Measurements from ENCODE around the gene MFNG.
A peak's percentile ranks its signal among the peaks of the same experiment; 100 is the strongest.
"Not testable (repeated sequence)": the region's sequence is repeated elsewhere in the genome, so short reads cannot be mapped to it uniquely, and the experiment has no call there.

MFNG gene, protein sequence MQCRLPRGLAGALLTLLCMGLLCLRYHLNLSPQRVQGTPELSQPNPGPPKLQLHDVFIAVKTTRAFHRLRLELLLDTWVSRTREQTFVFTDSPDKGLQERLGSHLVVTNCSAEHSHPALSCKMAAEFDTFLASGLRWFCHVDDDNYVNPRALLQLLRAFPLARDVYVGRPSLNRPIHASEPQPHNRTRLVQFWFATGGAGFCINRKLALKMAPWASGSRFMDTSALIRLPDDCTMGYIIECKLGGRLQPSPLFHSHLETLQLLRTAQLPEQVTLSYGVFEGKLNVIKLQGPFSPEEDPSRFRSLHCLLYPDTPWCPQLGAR

DNA sequence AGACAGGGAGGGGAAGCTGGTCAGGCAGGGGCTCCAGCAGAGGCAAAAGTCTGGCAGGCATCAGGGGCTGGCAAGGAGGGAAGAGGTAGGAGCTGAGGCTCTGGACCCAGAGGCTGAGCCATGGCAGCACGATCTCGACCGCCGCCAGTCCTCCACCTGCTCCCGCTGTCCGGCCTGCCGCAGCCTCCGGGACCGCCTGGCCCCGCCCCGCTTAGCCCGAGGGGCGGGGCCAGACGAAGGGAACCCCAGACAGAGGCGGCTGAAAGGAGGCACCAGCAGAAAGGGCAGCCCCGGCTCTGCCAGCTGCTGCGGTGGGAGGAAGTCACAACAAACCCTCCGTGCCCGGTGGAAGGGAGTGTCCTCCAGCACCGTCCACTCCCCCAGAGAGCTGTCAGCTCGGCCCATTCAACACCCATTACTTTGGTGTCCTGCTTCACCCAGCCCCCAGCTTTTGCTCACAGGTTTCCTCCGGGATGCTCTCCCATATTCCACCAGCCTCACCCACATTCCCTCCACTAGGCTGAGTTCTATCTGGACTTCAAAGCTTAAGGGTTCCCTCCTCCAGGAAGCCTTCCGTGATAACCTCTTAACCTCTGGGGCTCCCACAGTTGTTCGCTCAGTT, at the start of gene MFNG:
MFNG (minus strand) TSS at position 161 of the 622 bp plus-strand sequence. CDS start 207 bp downstream, outside the sequence.
- H3K27ac ChIP-seq = peak within 1 kb of the TSS in 1 of 2 donors; percentile 33
- TF ChIP-seq CTCF (IDR thresholded peaks at IDR 0.05) = no peak
- peak; percentile 66 to 82 for DNase-seq
- no peaks in the 10 kb centered on the region for H3K9me3 ChIP-seq
- no peaks in the 10 kb centered on the region for H3K36me3 ChIP-seq
- intact Hi-C loops (cut with DNase I; ENCODE audit: low total_unique reads) = no loop called here
- H3K4me3 ChIP-seq = peak within 1 kb of the TSS; percentile 41 to 46
- H3K4me1 ChIP-seq = peaks cover 0 to 22% (median 13%) of the 10 kb centered on the region in 4 donors
- H3K27me3 ChIP-seq = peaks cover 0 to 85% of the 10 kb centered on the region in 2 donors

DNA sequence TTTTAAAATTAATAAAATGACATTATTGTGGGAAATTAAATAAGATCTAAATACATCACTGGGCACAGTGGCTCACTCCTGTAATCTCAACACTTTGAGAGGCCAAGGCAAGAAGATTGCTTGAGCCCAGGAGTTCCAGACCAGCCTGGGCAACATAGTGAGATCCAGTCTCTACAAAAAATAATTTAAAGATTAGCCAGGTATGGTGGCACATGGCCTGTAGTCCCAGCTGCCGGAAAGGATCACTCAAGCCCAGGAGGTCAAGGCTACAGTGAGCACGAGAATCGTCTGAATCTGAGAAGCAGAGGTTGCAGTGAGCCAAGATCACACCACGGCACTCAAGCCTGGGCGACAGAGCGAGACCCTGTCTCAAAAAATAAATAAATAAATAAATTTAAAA, 49.0 kb upstream of the MFNG start:
- Histone ChIP-seq H3K27me3 (no peaks in the 10 kb centered on the region), H3K4me3 (no peak overlapping the region), H3K27ac (no peak overlapping the region), H3K36me3 (no peaks in the 10 kb centered on the region), H3K4me1 (peaks cover 0 to 10% (median 2%) of the 10 kb centered on the region in 4 donors), H3K9me3 (no peaks in the 10 kb centered on the region)
- DNase-seq = no peak
- intact Hi-C loops (cut with DNase I; ENCODE audit: low total_unique reads) = no loop called here
- TF ChIP-seq CTCF (IDR thresholded peaks at IDR 0.05) = no peak

DNA sequence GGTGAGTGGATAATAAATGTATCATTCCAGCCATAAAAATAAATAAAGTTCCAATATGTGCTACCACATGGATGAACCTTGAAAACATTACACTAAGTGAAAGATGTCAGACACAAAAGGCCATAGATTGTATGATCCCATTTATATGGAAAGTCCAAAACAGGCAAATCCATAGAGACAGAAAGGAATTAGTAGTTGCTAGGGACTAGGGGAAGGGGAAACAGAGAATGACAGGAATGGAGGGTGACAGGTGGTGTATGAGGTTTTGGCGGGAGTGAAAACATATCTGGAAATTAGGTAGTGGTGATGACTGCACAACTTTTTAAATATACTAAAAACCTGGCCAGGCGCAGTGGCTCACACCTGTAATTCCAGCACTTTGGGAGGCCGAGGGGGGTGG, 48.3 kb upstream of the MFNG start:
- intact Hi-C loops (cut with DNase I; ENCODE audit: low total_unique reads) = no loop called here
- Histone ChIP-seq H3K27ac (no peak overlapping the region), H3K36me3 (no peaks in the 10 kb centered on the region), H3K9me3 (no peaks in the 10 kb centered on the region), H3K27me3 (no peaks in the 10 kb centered on the region), H3K4me1 (peaks cover 0 to 10% (median 2%) of the 10 kb centered on the region in 4 donors), H3K4me3 (no peak overlapping the region)
- no peak for DNase-seq
- no peak for TF ChIP-seq CTCF (IDR thresholded peaks at IDR 0.05)

DNA sequence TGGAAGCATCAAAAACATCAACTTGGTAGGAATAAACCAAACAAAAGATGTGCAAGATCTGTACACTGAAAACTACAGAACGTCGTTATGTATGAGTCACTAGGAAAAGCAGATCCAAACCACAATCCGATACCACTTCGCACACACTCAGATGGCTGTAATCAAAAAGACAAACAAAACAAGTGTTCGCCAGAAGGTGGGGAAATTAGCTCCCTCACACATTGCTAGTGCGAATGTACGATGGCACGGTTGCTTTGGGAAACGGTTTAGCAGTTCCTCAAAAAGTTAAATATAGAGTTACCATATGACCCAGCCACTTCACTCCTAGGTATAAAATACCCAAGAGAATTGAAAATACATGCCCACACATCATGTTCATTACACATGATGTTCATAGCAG, 47.8 kb upstream of the MFNG start:
- intact Hi-C loops (cut with DNase I; ENCODE audit: low total_unique reads) = no loop called here
- no peak for TF ChIP-seq CTCF (IDR thresholded peaks at IDR 0.05)
- no peak overlapping the region for H3K27ac ChIP-seq
- H3K4me3 ChIP-seq = no peak overlapping the region
- H3K9me3 ChIP-seq = no peaks in the 10 kb centered on the region
- H3K36me3 ChIP-seq = no peaks in the 10 kb centered on the region
- peaks cover 0 to 6% (median under 1%) of the 10 kb centered on the region in 4 donors for H3K4me1 ChIP-seq
- no peaks in the 10 kb centered on the region for H3K27me3 ChIP-seq
- DNase-seq = no peak

DNA sequence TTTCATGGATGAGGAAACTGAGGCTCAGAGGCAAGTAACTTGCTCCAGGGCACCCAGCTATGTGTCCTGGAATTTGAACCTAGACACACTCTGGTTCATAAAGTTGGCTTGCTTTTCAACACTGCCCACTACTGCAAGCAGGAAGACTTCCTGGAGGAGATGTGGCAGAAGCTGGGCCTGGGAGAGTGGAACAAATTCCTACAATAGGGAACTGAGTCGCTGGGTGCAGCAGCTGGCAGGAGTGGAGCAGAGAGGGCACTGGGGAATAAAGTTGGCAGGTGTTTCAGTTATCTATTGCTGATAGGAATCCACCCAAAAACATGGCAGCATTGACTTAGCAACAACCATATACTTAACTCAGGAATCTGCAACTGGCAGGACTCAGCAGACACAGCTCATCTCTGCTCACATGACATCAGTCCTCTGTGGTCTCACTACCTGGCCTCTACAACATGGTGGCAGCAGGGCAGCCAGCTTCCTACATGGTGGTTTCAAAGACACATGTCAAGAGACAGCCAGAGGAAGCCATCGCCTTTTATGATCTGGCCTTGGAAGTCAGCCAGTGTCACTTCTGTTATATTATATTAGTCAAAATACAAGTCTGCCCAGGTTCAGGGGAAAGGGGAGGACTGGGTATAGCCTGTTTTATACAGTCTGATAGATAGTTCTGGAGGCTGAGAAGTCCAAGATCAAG, 43.6 kb upstream of the MFNG start:
- peaks cover 0 to 8% (median 4%) of the 10 kb centered on the region in 4 donors for H3K4me1 ChIP-seq
- intact Hi-C loops (cut with DNase I; ENCODE audit: low total_unique reads) = no loop called here
- no peak for DNase-seq
- no peak overlapping the region for H3K4me3 ChIP-seq
- H3K27me3 ChIP-seq = peaks cover 0 to 7% of the 10 kb centered on the region in 2 donors
- no peak overlapping the region for H3K27ac ChIP-seq
- TF ChIP-seq CTCF (IDR thresholded peaks at IDR 0.05) = no peak
- H3K9me3 ChIP-seq = no peaks in the 10 kb centered on the region
- no peaks in the 10 kb centered on the region for H3K36me3 ChIP-seq

- DNase-seq; intact Hi-C loops (cut with DNase I; ENCODE audit: low total_unique reads); H3K27ac ChIP-seq; H3K9me3 ChIP-seq; H3K36me3 ChIP-seq; H3K4me1 ChIP-seq; H3K4me3 ChIP-seq: not testable (repeated sequence)
- H3K27me3 ChIP-seq = peaks cover 0 to 22% of the 10 kb centered on the region in 2 donors
These were observed 41.8 kb upstream of the MFNG start for GRCh38 chr22:37527952-37528351.

DNA sequence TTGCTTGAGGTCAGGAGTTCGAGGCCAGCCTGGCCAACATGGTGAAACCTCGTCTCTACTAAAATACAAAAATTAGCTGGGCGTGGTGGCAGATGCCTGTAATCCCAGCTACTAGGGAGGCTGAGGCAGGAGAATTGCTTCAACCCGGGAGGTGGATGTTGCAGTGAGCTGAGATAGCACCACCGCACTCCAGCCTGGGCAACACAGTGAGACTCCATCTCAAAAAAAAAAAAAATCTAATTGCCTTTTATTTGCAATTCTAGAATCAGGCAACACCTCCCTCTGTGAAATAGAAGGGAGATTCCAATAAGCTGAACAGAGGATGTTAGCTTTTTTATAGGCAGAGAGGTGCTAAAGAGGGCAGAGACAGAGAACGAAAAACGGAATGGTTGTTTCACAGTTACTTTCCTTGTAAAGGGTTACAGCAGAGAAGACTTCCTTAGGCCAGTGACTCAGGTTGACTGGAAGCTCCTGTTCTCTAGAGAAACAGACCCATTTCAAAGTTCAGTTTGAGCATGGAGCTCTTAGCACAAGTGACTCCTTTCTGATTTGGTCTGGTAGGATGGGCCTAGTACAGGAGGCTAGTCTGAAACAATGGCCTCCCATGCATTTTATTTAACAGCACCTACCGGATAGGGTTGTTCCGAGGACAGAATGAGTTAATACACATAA, 41.0 kb upstream of the MFNG start:
- H3K36me3 ChIP-seq = not testable (repeated sequence)

More for the DNA sequence above, 41.0 kb upstream of the MFNG start:
- H3K4me1 ChIP-seq; H3K4me3 ChIP-seq; intact Hi-C loops (cut with DNase I; ENCODE audit: low total_unique reads); DNase-seq; H3K9me3 ChIP-seq; H3K27ac ChIP-seq: not testable (repeated sequence)
- peaks cover 0 to 24% of the 10 kb centered on the region in 2 donors for H3K27me3 ChIP-seq

Data from tibial artery (tissue), 4 donors.